BLaER1 treated with 17β-estradiol and CSF1 and Interleukin-3, amounts not matched to agents 10 nM and 100 nM (cell line): Measurements from ENCODE around the gene TMC3.
"Not testable (repeated sequence)": the region's sequence is repeated elsewhere in the genome, so short reads cannot be mapped to it uniquely, and the experiment has no call there.

Experiments
- H3K27ac ChIP-seq, 11 experiments: shearing (Covaris generic); formaldehyde crosslinking; 2 replicates each; pipeline ENCODE4 v1.8.1; 2022
- H3K27me3 ChIP-seq, 11 experiments: shearing (Covaris generic); formaldehyde crosslinking; 2 replicates each; pipeline ENCODE4 v1.8.1; 2022
- H3K36me3 ChIP-seq, 11 experiments: shearing (Covaris generic); formaldehyde crosslinking; 2 replicates each; pipeline ENCODE4 v1.8.1; 2022
- H3K4me1 ChIP-seq, 10 experiments: shearing (Covaris generic); formaldehyde crosslinking; 2 replicates each; pipeline ENCODE4 v1.8.1; 2022
- H3K4me2 ChIP-seq, 11 experiments: shearing (Covaris generic); formaldehyde crosslinking; 2 replicates each; pipeline ENCODE4 v1.8.1; 2022
- H3K4me3 ChIP-seq, 10 experiments: shearing (Covaris generic); formaldehyde crosslinking; 2 replicates each; pipeline ENCODE4 v1.8.1; 2022
- H3K9ac ChIP-seq, 11 experiments: shearing (Covaris generic); formaldehyde crosslinking; 2 replicates each; pipeline ENCODE4 v1.8.1; 2022
- H3K9me3 ChIP-seq, 11 experiments: shearing (Covaris generic); formaldehyde crosslinking; replicated peaks in 1 of 11; 2 replicates each; pipeline ENCODE4 v1.8.1; 2022
- H4K20me1 ChIP-seq, 11 experiments: shearing (Covaris generic); formaldehyde crosslinking; 2 replicates each; pipeline ENCODE4 v1.8.1; 2022
- Cebpa-rat ChIP-seq, 11 experiments: shearing (Covaris generic); IDR thresholded peaks; 2 replicates each; pipeline ENCODE4 v1.8.1; 2022

The TMC3 gene

DNA sequence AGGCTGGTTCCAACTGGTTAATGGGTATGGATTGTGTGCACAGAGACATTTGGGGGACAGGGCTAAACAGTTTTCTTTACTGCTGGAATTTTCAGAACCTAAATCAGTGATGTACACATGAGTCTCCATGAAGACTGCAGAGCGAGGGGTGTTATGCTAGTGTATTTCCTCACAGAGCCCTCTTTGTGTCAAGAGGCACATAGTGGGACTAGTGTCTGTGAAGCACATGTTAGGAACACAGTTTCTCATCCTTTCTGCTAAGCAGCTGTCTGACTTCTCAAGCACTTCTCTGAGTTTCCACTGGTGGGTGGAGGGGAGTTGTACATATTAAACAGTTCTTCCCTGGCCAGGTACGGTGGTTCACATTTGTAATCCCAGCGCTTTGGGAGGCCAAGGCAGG is 40.6 kb downstream of the TMC3 start:
- TF ChIP-seq Cebpa-rat (IDR thresholded peaks at IDR 0.05) = no peak
- H3K36me3 ChIP-seq = no peaks in the 10 kb centered on the region
- H3K4me3 ChIP-seq = no peak overlapping the region
- no peak overlapping the region for H3K27ac ChIP-seq
- H3K9ac ChIP-seq = no peak overlapping the region
- H4K20me1 ChIP-seq = no peaks in the 10 kb centered on the region
- peaks cover 15 to 29% (median 24%) of the 10 kb centered on the region in 10 experiments for H3K4me1 ChIP-seq
- H3K27me3 ChIP-seq = no peaks in the 10 kb centered on the region
- H3K9me3 ChIP-seq = no peaks in the 10 kb centered on the region
- no peak overlapping the region for H3K4me2 ChIP-seq

DNA sequence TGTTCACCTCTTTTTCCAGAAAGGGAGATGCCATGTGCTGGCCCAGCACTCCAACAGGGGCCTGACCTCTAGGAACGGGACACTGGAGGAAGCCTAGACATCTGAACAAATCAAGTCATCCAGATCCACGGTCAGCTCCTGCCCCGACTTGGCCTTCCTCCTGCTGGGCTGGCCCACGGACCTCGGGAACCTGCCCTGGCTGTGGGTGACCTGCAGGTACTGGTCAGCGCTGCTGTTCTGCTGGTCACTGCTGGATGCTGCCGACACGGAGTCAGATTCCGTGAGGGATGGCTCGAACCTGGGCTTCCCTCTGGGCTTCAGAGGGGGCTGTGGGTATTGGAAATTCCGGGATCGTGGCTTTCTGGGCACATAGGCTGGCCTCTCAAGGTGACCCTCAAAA is 41.7 kb downstream of the TMC3 start:
- Histone ChIP-seq H3K9ac (no peak overlapping the region), H3K4me2 (no peak overlapping the region), H3K4me3 (no peak overlapping the region), H3K27ac (0 out of 22 replicates have a peak overlapping the region, but pooled peaks of 1 of the 11 experiments have one; percentile 6), H3K9me3 (no peaks in the 10 kb centered on the region), H4K20me1 (no peaks in the 10 kb centered on the region), H3K27me3 (no peaks in the 10 kb centered on the region), H3K36me3 (no peaks in the 10 kb centered on the region), H3K4me1 (peaks cover 12 to 20% (median 15%) of the 10 kb centered on the region in 10 experiments)
- TF ChIP-seq Cebpa-rat (IDR thresholded peaks at IDR 0.05) = no peak

DNA sequence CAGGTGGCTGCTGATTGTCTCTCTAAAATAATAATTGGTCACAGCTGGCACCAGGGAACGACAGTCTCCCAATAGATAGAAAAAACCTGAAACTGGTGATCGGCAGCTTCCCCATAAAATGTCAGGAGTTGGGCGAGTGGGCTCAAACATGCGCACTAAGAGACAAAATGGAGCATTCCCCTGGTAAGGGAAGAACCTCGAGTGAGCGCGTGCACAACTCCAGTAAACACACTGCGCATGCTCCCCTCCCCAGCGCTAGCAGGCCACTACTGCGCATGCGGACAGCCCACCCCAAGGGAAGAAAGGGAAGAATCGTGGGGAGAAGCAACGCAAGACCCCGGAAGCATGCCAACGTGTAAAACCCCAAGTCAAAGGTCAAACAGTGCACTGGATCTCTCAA is 42.4 kb downstream of the TMC3 start:
- peaks cover 11 to 18% (median 15%) of the 10 kb centered on the region in 10 experiments for H3K4me1 ChIP-seq
- no peak overlapping the region for H3K4me3 ChIP-seq
- H3K9ac ChIP-seq = no peak overlapping the region
- H3K9me3 ChIP-seq = no peaks in the 10 kb centered on the region
- no peaks in the 10 kb centered on the region for H4K20me1 ChIP-seq
- H3K4me2 ChIP-seq = peak overlapping the region; percentile 33 to 69 (median 56); a peak in 21 of 22 replicates
- no peak overlapping the region for H3K27ac ChIP-seq
- H3K36me3 ChIP-seq = no peaks in the 10 kb centered on the region
- no peak for TF ChIP-seq Cebpa-rat (IDR thresholded peaks at IDR 0.05)
- H3K27me3 ChIP-seq = no peaks in the 10 kb centered on the region

DNA sequence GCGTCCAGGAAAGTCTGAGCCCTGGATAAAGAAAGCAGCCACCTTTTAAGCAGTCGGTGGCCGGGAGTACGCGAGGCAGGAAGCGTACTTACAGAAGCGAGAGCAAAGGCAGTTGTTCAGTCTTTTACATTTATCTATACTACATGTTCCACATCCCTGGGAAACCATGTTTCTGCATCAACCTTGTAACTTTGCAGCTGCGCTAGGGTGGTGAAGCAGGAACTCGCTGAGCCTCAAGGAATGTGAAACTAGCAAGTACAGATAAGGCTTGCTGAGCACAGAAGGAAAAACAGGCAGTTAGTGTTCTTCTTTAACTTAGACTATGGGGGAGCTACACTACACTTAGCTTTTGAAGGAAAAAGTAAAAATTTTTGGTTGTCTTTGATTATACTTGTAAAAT is 42.9 kb downstream of the TMC3 start:
- H3K9me3 ChIP-seq, H3K9ac ChIP-seq, H3K27ac ChIP-seq, H3K36me3 ChIP-seq, H3K27me3 ChIP-seq, H3K4me3 ChIP-seq, H4K20me1 ChIP-seq: not testable (repeated sequence)
- H3K4me1 ChIP-seq = peaks cover 11 to 18% (median 15%) of the 10 kb centered on the region in 10 experiments
- peak overlapping the region; percentile 33 to 69 (median 56) for H3K4me2 ChIP-seq

DNA sequence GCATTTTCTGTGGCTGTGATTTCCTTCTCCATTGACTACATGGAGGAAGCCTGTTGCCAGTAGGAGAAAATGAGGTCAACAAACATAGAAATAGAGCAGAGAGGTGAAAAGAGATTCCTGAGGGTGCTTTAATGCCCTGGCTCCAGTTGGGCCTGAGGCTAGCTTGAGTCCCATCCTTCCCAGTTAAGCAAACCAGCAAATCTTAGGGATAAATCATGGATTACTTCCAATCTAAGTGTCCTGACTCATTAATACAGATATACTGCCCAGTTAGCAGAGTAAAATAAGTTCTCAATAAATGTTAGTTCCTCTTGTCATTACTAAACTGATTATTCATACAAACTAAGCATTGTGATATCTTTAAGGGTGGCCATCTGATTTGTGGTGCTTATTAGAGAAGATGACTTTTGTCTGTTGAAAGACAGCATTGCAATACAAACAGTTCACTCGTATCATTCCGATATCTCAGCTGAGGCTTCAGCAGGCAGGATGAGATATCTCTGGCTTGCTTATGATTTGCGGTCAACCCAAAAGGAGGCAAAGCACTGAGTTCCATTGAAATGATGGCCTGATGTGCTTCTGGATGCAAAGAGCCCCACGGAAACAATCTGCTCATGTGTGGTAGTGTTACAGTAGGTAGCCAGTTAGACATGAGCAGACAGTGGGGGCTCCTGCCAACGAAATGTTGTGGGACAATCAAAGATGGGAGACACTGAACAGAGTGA is 43.5 kb downstream of the TMC3 start:
- Histone ChIP-seq H3K4me2 (peak overlapping the region; percentile 33 to 69 (median 56); a peak in 20 of 22 replicates), H3K27ac (no peak overlapping the region), H3K9me3 (no peaks in the 10 kb centered on the region), H3K27me3 (no peaks in the 10 kb centered on the region), H4K20me1 (no peaks in the 10 kb centered on the region), H3K9ac (no peak overlapping the region), H3K36me3 (no peaks in the 10 kb centered on the region), H3K4me1 (peaks cover 11 to 18% (median 15%) of the 10 kb centered on the region in 10 experiments), H3K4me3 (no peak overlapping the region)
- TF ChIP-seq Cebpa-rat (IDR thresholded peaks at IDR 0.05) = no peak

DNA sequence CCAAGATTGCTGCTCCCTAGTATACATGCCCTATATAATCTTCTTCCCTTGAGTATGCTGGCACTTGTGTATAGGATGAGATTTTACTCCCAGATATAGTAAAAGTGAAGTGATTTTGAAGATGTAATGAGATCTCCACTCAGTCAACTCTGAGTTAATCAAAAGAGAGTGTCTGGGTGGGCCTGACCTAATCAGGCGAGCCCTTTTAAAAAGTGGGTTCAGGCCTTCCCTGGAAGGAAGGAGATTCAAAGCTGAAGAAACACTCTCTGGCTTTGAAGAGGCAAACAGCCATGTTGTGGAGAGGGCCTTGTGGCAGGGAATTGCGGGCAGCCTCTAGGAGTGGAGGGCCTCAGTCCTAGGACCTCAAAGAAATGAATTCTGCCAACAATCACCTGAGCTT is 44.6 kb downstream of the TMC3 start:
- Histone ChIP-seq H3K27me3 (no peaks in the 10 kb centered on the region), H3K27ac (no peak overlapping the region), H3K4me1 (peaks cover 15 to 23% (median 19%) of the 10 kb centered on the region in 10 experiments), H3K4me2 (no peak overlapping the region), H3K9me3 (no peaks in the 10 kb centered on the region), H3K9ac (no peak overlapping the region), H3K4me3 (no peak overlapping the region), H4K20me1 (no peaks in the 10 kb centered on the region), H3K36me3 (no peaks in the 10 kb centered on the region)
- TF ChIP-seq Cebpa-rat (IDR thresholded peaks at IDR 0.05) = no peak

DNA sequence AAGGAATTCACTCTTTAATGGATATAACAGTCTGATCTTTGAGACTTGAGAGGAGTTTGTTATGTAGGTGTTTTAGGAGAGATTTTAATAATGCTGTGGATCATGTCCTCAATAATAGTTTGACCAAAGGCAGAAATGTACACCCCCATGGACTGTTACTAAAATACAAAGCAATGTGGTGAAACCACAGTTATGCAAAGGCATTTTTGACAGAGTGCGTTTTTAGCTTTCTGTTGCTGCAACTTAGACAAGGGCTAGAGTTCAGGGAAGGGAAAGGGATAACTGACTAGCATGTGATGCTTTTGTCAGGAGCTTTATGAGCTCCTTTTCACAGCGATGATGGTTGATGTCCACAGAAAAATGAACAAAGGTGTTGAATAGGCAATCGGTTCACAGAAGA is 46.5 kb downstream of the TMC3 start:
- no peak overlapping the region for H3K4me2 ChIP-seq
- H3K4me3 ChIP-seq = no peak overlapping the region
- no peaks in the 10 kb centered on the region for H4K20me1 ChIP-seq
- no peak overlapping the region for H3K9ac ChIP-seq
- H3K27me3 ChIP-seq = no peaks in the 10 kb centered on the region
- no peak for TF ChIP-seq Cebpa-rat (IDR thresholded peaks at IDR 0.05)
- no peaks in the 10 kb centered on the region for H3K9me3 ChIP-seq
- no peaks in the 10 kb centered on the region for H3K36me3 ChIP-seq
- peaks cover 26 to 37% (median 33%) of the 10 kb centered on the region in 10 experiments for H3K4me1 ChIP-seq
- no peak overlapping the region for H3K27ac ChIP-seq

DNA sequence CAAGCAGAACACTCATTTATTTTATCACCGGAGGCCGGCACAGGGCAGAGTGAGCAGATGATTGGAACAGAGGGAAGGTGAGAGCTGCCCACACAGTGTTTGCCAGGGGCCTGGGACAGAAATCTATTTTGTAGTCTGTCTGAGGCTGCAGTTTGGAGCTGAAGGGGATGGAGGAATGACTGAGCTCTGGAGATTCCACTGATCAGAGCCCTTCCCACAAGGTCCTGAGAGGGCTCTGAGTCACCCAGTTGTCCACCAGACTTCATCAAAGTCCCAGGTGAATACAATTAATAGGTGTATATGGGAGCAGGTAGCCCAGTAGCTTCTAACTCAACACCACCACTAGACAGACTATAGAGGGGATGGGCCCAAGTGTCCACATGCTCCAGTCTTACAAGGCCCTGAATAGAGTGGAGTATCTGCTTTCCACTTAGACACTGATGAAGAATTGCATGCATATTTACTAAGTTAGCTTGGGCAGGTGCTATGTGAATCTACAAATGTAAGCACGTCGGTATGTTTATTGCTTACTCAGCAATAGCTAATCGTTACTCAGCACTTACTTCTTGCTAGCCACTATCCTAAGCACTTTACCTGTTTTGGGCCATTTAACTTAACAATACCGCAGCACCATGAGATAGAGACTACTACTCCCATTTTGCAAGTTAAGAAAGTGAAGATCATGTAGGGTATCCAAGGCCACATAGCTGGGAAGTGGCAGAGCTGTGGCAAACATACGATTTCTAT is 47.4 kb downstream of the TMC3 start:
- Histone ChIP-seq H3K9ac (no peak overlapping the region), H3K9me3 (no peaks in the 10 kb centered on the region), H3K36me3 (peaks cover 0 to 6% (median 0%) of the 10 kb centered on the region in 11 experiments; a peak in 3 of 22 replicates), H3K4me2 (no peak overlapping the region), H3K27me3 (no peaks in the 10 kb centered on the region), H3K4me1 (peaks cover 30 to 37% (median 34%) of the 10 kb centered on the region in 10 experiments), H4K20me1 (no peaks in the 10 kb centered on the region), H3K4me3 (no peak overlapping the region), H3K27ac (no peak overlapping the region)
- no peak for TF ChIP-seq Cebpa-rat (IDR thresholded peaks at IDR 0.05)

DNA sequence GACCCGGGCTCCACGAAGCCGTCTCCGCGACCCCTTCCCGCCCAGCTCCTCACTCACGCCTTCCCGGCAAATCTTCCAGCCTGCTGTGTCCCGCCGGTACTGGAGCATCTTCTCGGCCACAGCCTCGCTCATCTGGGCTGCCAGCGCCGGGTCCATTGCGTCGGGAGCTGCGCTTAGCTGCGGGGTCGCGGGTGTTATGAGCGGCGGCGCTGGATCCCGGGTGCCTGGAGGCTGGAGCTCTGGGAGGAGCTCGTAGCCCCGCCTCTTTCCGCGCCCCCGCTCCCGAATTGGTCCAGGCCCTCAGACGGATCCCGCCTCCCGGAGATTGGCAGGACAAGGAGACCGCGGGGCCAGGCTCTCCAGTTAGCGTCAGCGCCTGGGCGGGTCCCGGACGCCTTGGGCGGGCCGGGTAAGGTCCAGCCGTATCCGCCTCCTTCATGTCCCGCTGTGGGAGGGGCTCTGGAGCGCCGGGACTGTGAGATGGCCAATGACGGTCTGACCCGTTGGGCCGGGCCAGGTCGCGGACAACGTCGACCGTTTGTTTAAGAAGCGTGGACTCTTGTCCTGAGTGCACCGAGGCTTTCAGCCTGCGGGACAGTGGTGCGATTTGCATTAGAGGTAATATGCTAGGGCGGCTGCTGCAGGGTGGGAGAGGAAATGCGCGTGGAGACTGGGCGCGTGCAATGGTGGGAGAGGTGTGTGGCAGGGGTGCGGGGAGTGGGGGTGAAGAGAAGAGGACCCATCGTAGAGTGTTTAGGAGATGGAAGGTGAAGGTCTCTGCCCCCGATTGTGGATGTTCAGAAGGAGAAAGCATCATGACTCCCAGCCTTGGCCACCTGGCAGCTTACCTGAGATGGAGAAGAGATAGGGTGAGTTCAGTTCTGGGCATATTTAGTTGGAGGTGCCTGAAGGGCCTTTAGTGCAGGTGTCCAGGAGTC is 49.8 kb downstream of the TMC3 start, which contains the start of gene STARD5:
Gene STARD5, minus strand, starts transcription at position 198 of the 938 bp plus-strand sequence. Its CDS starts 42 bp downstream, at position 156.
- no peaks in the 10 kb centered on the region for H3K27me3 ChIP-seq
- H3K36me3 ChIP-seq = peaks cover 3 to 27% (median 13%) of the 10 kb centered on the region in 11 experiments; a peak in 15 of 22 replicates
- H3K4me3 ChIP-seq = peak within 1 kb of the TSS; percentile 60 to 80 (median 68)
- no peaks in the 10 kb centered on the region for H4K20me1 ChIP-seq
- no peak for TF ChIP-seq Cebpa-rat (IDR thresholded peaks at IDR 0.05)
- no peaks in the 10 kb centered on the region for H3K9me3 ChIP-seq
- H3K4me1 ChIP-seq = peaks cover 17 to 26% (median 21%) of the 10 kb centered on the region in 10 experiments; a peak in 19 of 20 replicates
- H3K9ac ChIP-seq = peak within 1 kb of the TSS; percentile 63 to 81 (median 74)
- peak within 1 kb of the TSS; percentile 80 to 97 (median 92) for H3K4me2 ChIP-seq
- H3K27ac ChIP-seq = peak within 1 kb of the TSS in 8 of 11 experiments; percentile 5 to 69 (median 38); a peak in 9 of 22 replicates
